ENCODE data around the gene SIRT5.

SIRT5 gene

GRCh38 chr6:13559251-13559650, 15.2 kb upstream of the SIRT5 start:
- Histone ChIP-seq H3K36me3 (ENCODE audit: control insufficient read depth, insufficient read depth, low read length) (no peaks in the 10 kb centered on the region), H3K4me3 (ENCODE audit: low read length) (no peak overlapping the region), H3K27me3 (ENCODE audit: control insufficient read depth, insufficient read depth, low read length) (no peaks in the 10 kb centered on the region), H3K27ac (ENCODE audit: low read depth, low read length) (no peak overlapping the region), H3K4me1 (ENCODE audit: control insufficient read depth, insufficient read depth, low read length) (no peaks in the 10 kb centered on the region), H3K9ac (ENCODE audit: low read length) (no peak overlapping the region)

GRCh38 chr6:13559968-13560650, 14.3 kb upstream of the SIRT5 start:
- Histone ChIP-seq H3K4me3 (ENCODE audit: low read length) (no peak overlapping the region), H3K27me3 (ENCODE audit: control insufficient read depth, insufficient read depth, low read length) (no peaks in the 10 kb centered on the region), H3K27ac (ENCODE audit: low read depth, low read length) (no peak overlapping the region), H3K9ac (ENCODE audit: low read length) (no peak overlapping the region), H3K4me1 (ENCODE audit: control insufficient read depth, insufficient read depth, low read length) (no peaks in the 10 kb centered on the region), H3K36me3 (ENCODE audit: control insufficient read depth, insufficient read depth, low read length) (no peaks in the 10 kb centered on the region)

GRCh38 chr6:13560651-13561044, 13.8 kb upstream of the SIRT5 start:
- no peak overlapping the region for H3K4me3 ChIP-seq (ENCODE audit: low read length)
- no peaks in the 10 kb centered on the region for H3K4me1 ChIP-seq (ENCODE audit: control insufficient read depth, insufficient read depth, low read length)

GRCh38 chr6:13561624-13562267, 12.7 kb upstream of the SIRT5 start:
- H3K4me3 ChIP-seq (ENCODE audit: low read length), result no peak overlapping the region
- no peaks in the 10 kb centered on the region for H3K4me1 ChIP-seq (ENCODE audit: control insufficient read depth, insufficient read depth, low read length)
- H3K27me3 ChIP-seq (ENCODE audit: control insufficient read depth, insufficient read depth, low read length), result no peaks in the 10 kb centered on the region
- no peak overlapping the region for H3K27ac ChIP-seq (ENCODE audit: low read depth, low read length)
- H3K9ac ChIP-seq (ENCODE audit: low read length), result no peak overlapping the region
- H3K36me3 ChIP-seq (ENCODE audit: control insufficient read depth, insufficient read depth, low read length), result no peaks in the 10 kb centered on the region

More at GRCh38 chr6:13560651-13561044, 13.8 kb upstream of the SIRT5 start:
- H3K27ac ChIP-seq (ENCODE audit: low read depth, low read length), result no peak overlapping the region
- no peaks in the 10 kb centered on the region for H3K27me3 ChIP-seq (ENCODE audit: control insufficient read depth, insufficient read depth, low read length)
- H3K36me3 ChIP-seq (ENCODE audit: control insufficient read depth, insufficient read depth, low read length), result no peaks in the 10 kb centered on the region
- no peak overlapping the region for H3K9ac ChIP-seq (ENCODE audit: low read length)

- Histone ChIP-seq H3K4me3 (ENCODE audit: low read length) (no peak overlapping the region), H3K27ac (ENCODE audit: low read depth, low read length) (no peak overlapping the region), H3K9ac (ENCODE audit: low read length) (no peak overlapping the region), H3K4me1 (ENCODE audit: control insufficient read depth, insufficient read depth, low read length) (no peaks in the 10 kb centered on the region), H3K27me3 (ENCODE audit: control insufficient read depth, insufficient read depth, low read length) (no peaks in the 10 kb centered on the region), H3K36me3 (ENCODE audit: control insufficient read depth, insufficient read depth, low read length) (no peaks in the 10 kb centered on the region)
These were observed 11.4 kb upstream of the SIRT5 start for GRCh38 chr6:13563009-13563408.

GRCh38 chr6:13565921-13566320, 8.5 kb upstream of the SIRT5 start:
- H3K27me3 ChIP-seq (ENCODE audit: control insufficient read depth, insufficient read depth, low read length), result no peaks in the 10 kb centered on the region
- no peak overlapping the region for H3K9ac ChIP-seq (ENCODE audit: low read length)
- H3K4me3 ChIP-seq (ENCODE audit: low read length), result no peak overlapping the region
- no peaks in the 10 kb centered on the region for H3K36me3 ChIP-seq (ENCODE audit: control insufficient read depth, insufficient read depth, low read length)
- no peak overlapping the region for H3K27ac ChIP-seq (ENCODE audit: low read depth, low read length)
- no peaks in the 10 kb centered on the region for H3K4me1 ChIP-seq (ENCODE audit: control insufficient read depth, insufficient read depth, low read length)

GRCh38 chr6:13566500-13566899, 7.9 kb upstream of the SIRT5 start:
- Histone ChIP-seq H3K27ac (ENCODE audit: low read depth, low read length) (no peak overlapping the region), H3K27me3 (ENCODE audit: control insufficient read depth, insufficient read depth, low read length) (no peaks in the 10 kb centered on the region), H3K4me1 (ENCODE audit: control insufficient read depth, insufficient read depth, low read length) (no peaks in the 10 kb centered on the region), H3K9ac (ENCODE audit: low read length) (no peak overlapping the region), H3K4me3 (ENCODE audit: low read length) (no peak overlapping the region), H3K36me3 (ENCODE audit: control insufficient read depth, insufficient read depth, low read length) (no peaks in the 10 kb centered on the region)

- Histone ChIP-seq H3K9ac (ENCODE audit: low read length) (no peak overlapping the region), H3K27me3 (ENCODE audit: control insufficient read depth, insufficient read depth, low read length) (no peaks in the 10 kb centered on the region), H3K4me3 (ENCODE audit: low read length) (no peak overlapping the region), H3K4me1 (ENCODE audit: control insufficient read depth, insufficient read depth, low read length) (peaks cover 5% of the 10 kb centered on the region), H3K27ac (ENCODE audit: low read depth, low read length) (no peak overlapping the region), H3K36me3 (ENCODE audit: control insufficient read depth, insufficient read depth, low read length) (no peaks in the 10 kb centered on the region)
These were observed 5.4 kb upstream of the SIRT5 start for GRCh38 chr6:13568970-13569369.

- Histone ChIP-seq H3K9ac (ENCODE audit: low read length) (no peak overlapping the region), H3K4me1 (ENCODE audit: control insufficient read depth, insufficient read depth, low read length) (peaks cover 5% of the 10 kb centered on the region), H3K27me3 (ENCODE audit: control insufficient read depth, insufficient read depth, low read length) (no peaks in the 10 kb centered on the region), H3K27ac (ENCODE audit: low read depth, low read length) (no peak overlapping the region), H3K36me3 (ENCODE audit: control insufficient read depth, insufficient read depth, low read length) (no peaks in the 10 kb centered on the region), H3K4me3 (ENCODE audit: low read length) (no peak overlapping the region)
These were observed 2.2 kb upstream of the SIRT5 start for GRCh38 chr6:13572240-13572639.

- no peaks in the 10 kb centered on the region for H3K27me3 ChIP-seq (ENCODE audit: control insufficient read depth, insufficient read depth, low read length)
- H3K4me3 ChIP-seq (ENCODE audit: low read length), result peak overlapping the region; percentile 78
- H3K9ac ChIP-seq (ENCODE audit: low read length), result peak overlapping the region; percentile 51
- no peaks in the 10 kb centered on the region for H3K36me3 ChIP-seq (ENCODE audit: control insufficient read depth, insufficient read depth, low read length)
- peaks cover 5% of the 10 kb centered on the region for H3K4me1 ChIP-seq (ENCODE audit: control insufficient read depth, insufficient read depth, low read length)
- peak overlapping the region; percentile 96 for H3K27ac ChIP-seq (ENCODE audit: low read depth, low read length)
These were observed 1.3 kb upstream of the SIRT5 start for GRCh38 chr6:13572951-13573654.

- H3K9ac ChIP-seq (ENCODE audit: low read length), result peak overlapping the region; percentile 51
- no peaks in the 10 kb centered on the region for H3K36me3 ChIP-seq (ENCODE audit: control insufficient read depth, insufficient read depth, low read length)
- peak overlapping the region; percentile 96 for H3K27ac ChIP-seq (ENCODE audit: low read depth, low read length)
- H3K4me1 ChIP-seq (ENCODE audit: control insufficient read depth, insufficient read depth, low read length), result peaks cover 5% of the 10 kb centered on the region
- no peaks in the 10 kb centered on the region for H3K27me3 ChIP-seq (ENCODE audit: control insufficient read depth, insufficient read depth, low read length)
- peak overlapping the region; percentile 78 for H3K4me3 ChIP-seq (ENCODE audit: low read length)
These were observed 711 bp upstream of the SIRT5 start for GRCh38 chr6:13573669-13574110.

- no peak overlapping the region for H3K9ac ChIP-seq (ENCODE audit: low read length)
- peak overlapping the region; percentile 96 for H3K27ac ChIP-seq (ENCODE audit: low read depth, low read length)
- peak overlapping the region; percentile 78 for H3K4me3 ChIP-seq (ENCODE audit: low read length)
- no peaks in the 10 kb centered on the region for H3K27me3 ChIP-seq (ENCODE audit: control insufficient read depth, insufficient read depth, low read length)
- H3K4me1 ChIP-seq (ENCODE audit: control insufficient read depth, insufficient read depth, low read length), result peaks cover 5% of the 10 kb centered on the region
- H3K36me3 ChIP-seq (ENCODE audit: control insufficient read depth, insufficient read depth, low read length), result no peaks in the 10 kb centered on the region
These were observed 241 bp upstream of the SIRT5 start for GRCh38 chr6:13574149-13574570.

Data from rectal smooth muscle tissue (tissue), 1 donor.